ENCODE data around the gene CHRM2.

The CHRM2 gene

GRCh38 chr7:136953386-136953785 is 84.9 kb downstream of the CHRM2 start:
- Histone ChIP-seq H3K9ac (ENCODE audit: insufficient read length) (no peak overlapping the region), H3K4me3 (no peak overlapping the region), H3K27ac (no peak overlapping the region), H3K9me3 (ENCODE audit: low read depth, low read length) (no peaks in the 10 kb centered on the region), H3K36me3 (ENCODE audit: insufficient read depth, low read length) (no peaks in the 10 kb centered on the region)
- TF ChIP-seq FOXP2 (optimal IDR thresholded peaks at IDR 0.05; ENCODE audit: control extremely low read depth, extremely low read length, insufficient read depth) (no peak), EZH2 (IDR thresholded peaks at IDR 0.05) (no peak), POLR2AphosphoS5 (IDR thresholded peaks at IDR 0.05; ENCODE audit: borderline replicate concordance, low read depth, low read length) (no peak)
- no peak for DNase-seq (ENCODE audit: low read depth, low spot score)

- DNase-seq (ENCODE audit: low read depth, low spot score), result no peak
- Histone ChIP-seq H3K9me3 (ENCODE audit: low read depth, low read length) (no peaks in the 10 kb centered on the region), H3K9ac (ENCODE audit: insufficient read length) (no peak overlapping the region), H3K27ac (no peak overlapping the region), H3K36me3 (ENCODE audit: insufficient read depth, low read length) (no peaks in the 10 kb centered on the region), H3K4me3 (no peak overlapping the region)
- TF ChIP-seq FOXP2 (optimal IDR thresholded peaks at IDR 0.05; ENCODE audit: control extremely low read depth, extremely low read length, insufficient read depth) (no peak), POLR2AphosphoS5 (IDR thresholded peaks at IDR 0.05; ENCODE audit: borderline replicate concordance, low read depth, low read length) (no peak), EZH2 (IDR thresholded peaks at IDR 0.05) (no peak)
Measured at GRCh38 chr7:136956232-136956631, 87.8 kb downstream of the CHRM2 start.

GRCh38 chr7:136956671-136957070 is 88.2 kb downstream of the CHRM2 start:
- Histone ChIP-seq H3K4me3 (no peak overlapping the region), H3K27ac (no peak overlapping the region), H3K36me3 (ENCODE audit: insufficient read depth, low read length) (no peaks in the 10 kb centered on the region), H3K9ac (ENCODE audit: insufficient read length) (no peak overlapping the region), H3K9me3 (ENCODE audit: low read depth, low read length) (no peaks in the 10 kb centered on the region)
- DNase-seq (ENCODE audit: low read depth, low spot score), result no peak
- TF ChIP-seq EZH2 (IDR thresholded peaks at IDR 0.05), result no peak
- TF ChIP-seq POLR2AphosphoS5 (IDR thresholded peaks at IDR 0.05; ENCODE audit: borderline replicate concordance, low read depth, low read length), result no peak
- no peak for TF ChIP-seq FOXP2 (optimal IDR thresholded peaks at IDR 0.05; ENCODE audit: control extremely low read depth, extremely low read length, insufficient read depth)

- DNase-seq (ENCODE audit: low read depth, low spot score), result no peak
Measured at GRCh38 chr7:136957391-136957790, 88.9 kb downstream of the CHRM2 start.

GRCh38 chr7:136958016-136958415 is 89.6 kb downstream of the CHRM2 start:
- H3K9me3 ChIP-seq (ENCODE audit: low read depth, low read length), result no peaks in the 10 kb centered on the region
- no peak overlapping the region for H3K4me3 ChIP-seq
- DNase-seq (ENCODE audit: low read depth, low spot score), result no peak
- TF ChIP-seq EZH2 (IDR thresholded peaks at IDR 0.05) (no peak), FOXP2 (optimal IDR thresholded peaks at IDR 0.05; ENCODE audit: control extremely low read depth, extremely low read length, insufficient read depth) (no peak), POLR2AphosphoS5 (IDR thresholded peaks at IDR 0.05; ENCODE audit: borderline replicate concordance, low read depth, low read length) (no peak)
- no peak overlapping the region for H3K9ac ChIP-seq (ENCODE audit: insufficient read length)
- no peaks in the 10 kb centered on the region for H3K36me3 ChIP-seq (ENCODE audit: insufficient read depth, low read length)
- no peak overlapping the region for H3K27ac ChIP-seq

More at GRCh38 chr7:136957391-136957790, 88.9 kb downstream of the CHRM2 start:
- Histone ChIP-seq H3K9me3 (ENCODE audit: low read depth, low read length) (no peaks in the 10 kb centered on the region), H3K27ac (no peak overlapping the region), H3K4me3 (no peak overlapping the region), H3K36me3 (ENCODE audit: insufficient read depth, low read length) (no peaks in the 10 kb centered on the region), H3K9ac (ENCODE audit: insufficient read length) (no peak overlapping the region)
- no peak for TF ChIP-seq FOXP2 (optimal IDR thresholded peaks at IDR 0.05; ENCODE audit: control extremely low read depth, extremely low read length, insufficient read depth)
- no peak for TF ChIP-seq POLR2AphosphoS5 (IDR thresholded peaks at IDR 0.05; ENCODE audit: borderline replicate concordance, low read depth, low read length)
- TF ChIP-seq EZH2 (IDR thresholded peaks at IDR 0.05), result no peak

GRCh38 chr7:136964347-136964746 is 95.9 kb downstream of the CHRM2 start:
- no peak for DNase-seq (ENCODE audit: low read depth, low spot score)
- Histone ChIP-seq H3K36me3 (ENCODE audit: insufficient read depth, low read length) (no peaks in the 10 kb centered on the region), H3K27ac (no peak overlapping the region), H3K4me3 (no peak overlapping the region), H3K9ac (ENCODE audit: insufficient read length) (no peak overlapping the region), H3K9me3 (ENCODE audit: low read depth, low read length) (no peaks in the 10 kb centered on the region)
- TF ChIP-seq FOXP2 (optimal IDR thresholded peaks at IDR 0.05; ENCODE audit: control extremely low read depth, extremely low read length, insufficient read depth) (no peak), POLR2AphosphoS5 (IDR thresholded peaks at IDR 0.05; ENCODE audit: borderline replicate concordance, low read depth, low read length) (no peak), EZH2 (IDR thresholded peaks at IDR 0.05) (no peak)

- H3K4me3 ChIP-seq, result no peak overlapping the region
- no peak for DNase-seq (ENCODE audit: low read depth, low spot score)
- TF ChIP-seq POLR2AphosphoS5 (IDR thresholded peaks at IDR 0.05; ENCODE audit: borderline replicate concordance, low read depth, low read length) (no peak), FOXP2 (optimal IDR thresholded peaks at IDR 0.05; ENCODE audit: control extremely low read depth, extremely low read length, insufficient read depth) (no peak), EZH2 (IDR thresholded peaks at IDR 0.05) (no peak)
- no peaks in the 10 kb centered on the region for H3K36me3 ChIP-seq (ENCODE audit: insufficient read depth, low read length)
- H3K9me3 ChIP-seq (ENCODE audit: low read depth, low read length), result no peaks in the 10 kb centered on the region
- no peak overlapping the region for H3K9ac ChIP-seq (ENCODE audit: insufficient read length)
- H3K27ac ChIP-seq, result no peak overlapping the region
Measured at GRCh38 chr7:136966825-136967224, 98.4 kb downstream of the CHRM2 start.

- Histone ChIP-seq H3K36me3 (ENCODE audit: insufficient read depth, low read length) (no peaks in the 10 kb centered on the region), H3K4me3 (no peak overlapping the region), H3K9me3 (ENCODE audit: low read depth, low read length) (no peaks in the 10 kb centered on the region), H3K27ac (no peak overlapping the region), H3K9ac (ENCODE audit: insufficient read length) (no peak overlapping the region)
- DNase-seq (ENCODE audit: low read depth, low spot score), result no peak
- TF ChIP-seq FOXP2 (optimal IDR thresholded peaks at IDR 0.05; ENCODE audit: control extremely low read depth, extremely low read length, insufficient read depth), result no peak
- no peak for TF ChIP-seq POLR2AphosphoS5 (IDR thresholded peaks at IDR 0.05; ENCODE audit: borderline replicate concordance, low read depth, low read length)
- TF ChIP-seq EZH2 (IDR thresholded peaks at IDR 0.05), result no peak
Measured at GRCh38 chr7:136969761-136970160, 101.3 kb downstream of the CHRM2 start.

GRCh38 chr7:136971776-136972175 is 103.3 kb downstream of the CHRM2 start:
- no peak overlapping the region for H3K27ac ChIP-seq
- no peaks in the 10 kb centered on the region for H3K9me3 ChIP-seq (ENCODE audit: low read depth, low read length)
- no peak for TF ChIP-seq EZH2 (IDR thresholded peaks at IDR 0.05)
- TF ChIP-seq POLR2AphosphoS5 (IDR thresholded peaks at IDR 0.05; ENCODE audit: borderline replicate concordance, low read depth, low read length), result no peak
- TF ChIP-seq FOXP2 (optimal IDR thresholded peaks at IDR 0.05; ENCODE audit: control extremely low read depth, extremely low read length, insufficient read depth), result no peak
- no peaks in the 10 kb centered on the region for H3K36me3 ChIP-seq (ENCODE audit: insufficient read depth, low read length)
- DNase-seq (ENCODE audit: low read depth, low spot score), result no peak
- no peak overlapping the region for H3K4me3 ChIP-seq
- H3K9ac ChIP-seq (ENCODE audit: insufficient read length), result no peak overlapping the region
